Spinal cord (tissue), 10 donors: ENCODE results near the gene TEX29. TPM values are rescaled to one million over a fixed set of nuclear protein-coding genes. Genes with fewer than 3 reads are reported as not detected.

Experiments used
- DNase-seq, 6 donors: peaks; one replicate each; pipeline versions ENCODE4 v3.0.0 to v3.0.0-alpha.2; 2013 to 2015; ENCODE audit warnings: low spot score in 6 of 6, low read depth in 4 of 6
- H3K27ac ChIP-seq: one replicate; pipeline ENCODE4 v1.5.1; 2013; ENCODE audit warnings: low read depth, low read length, control low read depth
- H3K27me3 ChIP-seq: one replicate; pipeline ENCODE4 v1.6.1; 2013; ENCODE audit warnings: low read length; ENCODE audit not compliant: control insufficient read depth, insufficient read depth
- H3K36me3 ChIP-seq: one replicate; pipeline ENCODE4 v1.6.1; 2013; ENCODE audit warnings: low read length; ENCODE audit not compliant: control insufficient read depth, insufficient read depth
- H3K4me1 ChIP-seq: one replicate; pipeline ENCODE4 v1.6.1; 2013; ENCODE audit warnings: low read length; ENCODE audit not compliant: control insufficient read depth, insufficient read depth
- H3K4me3 ChIP-seq: one replicate; pipeline ENCODE4 v1.5.1; 2013; ENCODE audit warnings: low read depth, low read length, control low read depth
- H3K9me3 ChIP-seq: one replicate; pipeline ENCODE4 v1.6.1; 2013; ENCODE audit warnings: low read length; ENCODE audit not compliant: control insufficient read depth, insufficient read depth
- WGBS: methylation state at CpG from one replicate; pipeline ENCODE4 v1.1.5; 2013; ENCODE audit warnings: missing lambda C conversion rate; ENCODE audit not compliant: insufficient coverage; 5-methylcytosine and 5-hydroxymethylcytosine counted together
- polyA plus RNA-seq, 2 donors: library from polyadenylated mRNA; unstranded; fragments of 120-200 nt; gene quantifications; one replicate each; pipeline ENCODE4 v1.2.1, GENCODE V29; 2013; ENCODE audit not compliant: insufficient read length in 2 of 2
- total RNA-seq, 2 donors: library from RNA; depleted of rRNA in 1 of 2; stranded (reverse); fragments of 120-200 nt in 1 of 2; fragments of >200 nt in 1 of 2; gene quantifications; one replicate each; pipeline versions ENCODE4 v1.2.3 to v1.2.4, GENCODE V29; 2013 to 2014
- donor health status: healthy.

Gene TEX29
- total and polyA plus RNA-seq, 4 donors = 0.30 to 0.75 (median 0.61) TPM; not detected in 1

DNA sequence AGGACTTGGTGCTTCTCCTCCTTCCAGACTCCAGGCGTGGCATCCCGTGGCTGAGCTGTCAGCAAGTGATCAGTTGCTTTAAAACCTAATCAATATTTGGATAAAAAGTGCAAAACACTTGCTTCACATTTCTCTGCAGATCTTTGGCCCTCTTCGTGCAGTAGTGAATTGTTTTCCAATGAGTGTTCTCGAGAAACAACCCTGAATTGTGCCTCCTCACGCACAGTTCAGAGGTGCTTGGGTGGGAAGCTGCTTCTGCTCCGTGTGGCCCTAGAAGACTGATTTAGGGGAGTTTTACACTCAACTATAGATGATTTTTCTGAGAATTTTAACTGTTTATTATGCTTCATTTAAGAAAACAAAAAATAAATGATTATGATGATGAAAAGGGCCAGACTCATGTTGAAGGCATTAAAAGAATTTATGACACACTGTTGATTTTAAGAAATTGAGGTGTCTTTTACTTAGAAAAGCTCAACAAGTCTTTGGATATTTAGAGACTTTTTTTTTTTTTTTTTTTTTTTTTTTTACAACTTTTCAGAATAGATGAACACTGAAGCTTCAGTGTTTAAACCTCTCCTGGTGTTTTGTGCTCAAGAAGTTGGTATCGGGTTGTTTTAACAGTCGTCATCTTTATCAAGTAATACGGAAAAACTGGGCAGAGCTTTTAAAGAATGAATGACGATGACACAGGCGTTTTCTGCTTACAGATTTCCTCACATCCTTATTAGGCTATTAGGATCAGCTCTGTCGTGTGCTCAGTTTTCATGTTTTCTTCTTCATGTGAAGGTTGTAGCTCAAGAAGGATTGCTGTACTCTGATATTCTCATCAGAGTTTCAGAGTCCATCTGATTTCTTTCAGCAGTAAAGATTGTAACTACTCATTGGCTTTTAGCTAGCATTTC is 39.5 kb upstream of the TEX29 start:
- DNase-seq = no peak
- Histone ChIP-seq H3K9me3 (no peaks in the 10 kb centered on the region), H3K27ac (peak overlapping the region; percentile 69), H3K4me3 (no peak overlapping the region), H3K4me1 (no peaks in the 10 kb centered on the region), H3K36me3 (peaks cover 52% of the 10 kb centered on the region), H3K27me3 (no peaks in the 10 kb centered on the region)
- no CpG with 5 or more reads among the region's 12 CpGs for WGBS

DNA sequence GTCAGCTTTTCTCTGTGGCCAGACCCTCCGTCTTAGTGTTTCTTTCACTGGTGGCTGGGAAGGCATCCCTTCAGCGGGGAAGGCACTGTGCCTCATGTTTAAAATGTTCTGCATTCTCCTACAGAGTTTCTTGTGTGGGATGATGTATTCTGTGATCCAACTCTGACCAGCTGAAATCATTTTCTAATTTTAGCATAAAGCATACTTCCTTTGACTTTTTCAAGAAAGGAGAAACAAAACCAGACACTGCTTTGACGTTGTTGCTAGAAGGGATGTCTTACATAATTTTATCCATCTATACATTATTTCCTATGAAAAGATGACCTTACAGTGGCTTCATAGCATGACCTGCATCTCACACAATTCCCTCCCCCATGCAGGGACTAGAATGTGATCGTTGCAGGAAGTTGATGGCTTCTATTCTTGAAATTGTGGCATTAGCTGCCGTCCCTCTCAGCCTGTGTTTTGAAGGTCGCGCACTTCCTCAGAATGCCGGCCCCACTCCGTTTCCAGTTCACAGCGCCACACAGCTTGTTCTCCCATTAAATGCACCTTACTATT is 38.6 kb upstream of the TEX29 start:
- H3K4me3 ChIP-seq = no peak overlapping the region
- H3K4me1 ChIP-seq = no peaks in the 10 kb centered on the region
- WGBS = no CpG with 5 or more reads among the region's 10 CpGs
- peak overlapping the region; percentile 69 for H3K27ac ChIP-seq
- peak in 2 of 6 donors; percentile 12 to 15 for DNase-seq
- H3K36me3 ChIP-seq = peaks cover 59% of the 10 kb centered on the region
- no peaks in the 10 kb centered on the region for H3K27me3 ChIP-seq
- H3K9me3 ChIP-seq = no peaks in the 10 kb centered on the region

DNA sequence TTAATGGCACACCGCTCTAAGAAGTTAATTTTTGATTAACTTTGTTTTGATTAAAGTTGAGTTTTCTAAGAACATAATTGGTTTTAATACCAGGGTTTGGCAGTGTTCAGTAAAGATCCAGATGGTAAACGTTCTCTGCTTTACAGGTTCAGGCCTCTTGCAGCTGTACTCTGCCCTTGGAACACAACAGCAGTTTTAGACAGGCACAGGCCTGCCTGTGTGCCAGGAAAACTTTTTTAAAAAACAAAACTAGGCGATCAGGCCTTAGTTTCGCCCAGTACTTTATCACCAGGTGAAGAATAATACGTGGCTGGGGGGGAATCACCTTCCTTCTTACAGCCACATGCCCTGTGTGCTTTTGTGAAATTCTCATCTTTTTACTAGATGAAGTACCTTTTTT is 38.0 kb upstream of the TEX29 start:
- Histone ChIP-seq H3K27ac (peak overlapping the region; percentile 69), H3K36me3 (peaks cover 65% of the 10 kb centered on the region), H3K9me3 (no peaks in the 10 kb centered on the region), H3K4me3 (no peak overlapping the region), H3K27me3 (no peaks in the 10 kb centered on the region), H3K4me1 (no peaks in the 10 kb centered on the region)
- WGBS = 58% methylated on average over 2 of the region's 5 CpGs
- DNase-seq = peak in 1 of 6 donors; percentile 25

DNA sequence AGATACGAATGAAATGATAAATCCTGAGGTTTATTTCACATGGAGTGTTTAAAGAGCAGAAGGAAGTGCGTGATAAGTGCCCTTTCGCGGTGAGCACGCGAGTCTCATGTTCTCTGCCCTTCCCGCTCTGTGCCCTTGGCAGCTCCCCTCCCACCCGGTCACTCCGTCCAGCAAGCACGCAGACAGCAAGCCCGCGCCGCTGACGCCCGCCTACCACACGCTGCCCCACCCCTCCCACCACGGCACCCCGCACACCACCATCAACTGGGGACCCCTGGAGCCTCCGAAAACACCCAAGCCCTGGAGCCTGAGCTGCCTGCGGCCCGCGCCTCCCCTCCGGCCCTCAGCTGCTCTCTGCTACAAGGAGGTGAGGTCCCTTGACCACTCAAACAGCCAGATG is 37.4 kb upstream of the TEX29 start:
- Histone ChIP-seq H3K9me3 (no peaks in the 10 kb centered on the region), H3K27ac (no peak overlapping the region), H3K4me1 (no peaks in the 10 kb centered on the region), H3K27me3 (no peaks in the 10 kb centered on the region), H3K36me3 (peaks cover 69% of the 10 kb centered on the region), H3K4me3 (no peak overlapping the region)
- 93% methylated on average over 23 of the region's 23 CpGs for WGBS
- DNase-seq = no peak

DNA sequence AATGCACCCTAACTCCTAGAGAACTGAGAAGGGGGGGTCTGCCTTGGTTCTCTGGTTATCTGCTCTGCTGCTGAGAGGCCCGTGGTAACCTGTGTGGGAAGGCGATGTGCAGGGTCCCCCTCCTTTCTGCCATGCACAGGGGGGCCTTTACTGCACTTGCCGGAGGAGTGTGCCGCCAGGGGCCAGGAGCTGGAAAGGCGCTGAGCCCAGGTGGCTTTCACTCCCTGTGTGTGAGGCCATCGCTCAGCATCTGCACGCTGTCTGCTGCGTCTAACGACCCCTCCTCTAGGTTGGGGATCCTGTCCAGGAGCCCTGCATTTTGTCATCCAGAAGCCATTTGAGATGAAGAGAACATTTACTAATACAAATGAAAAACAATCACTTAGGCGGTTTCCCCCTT is 37.0 kb upstream of the TEX29 start:
- no peak overlapping the region for H3K4me3 ChIP-seq
- DNase-seq = no peak
- H3K36me3 ChIP-seq = peaks cover 69% of the 10 kb centered on the region
- 84% methylated on average over 5 of the region's 10 CpGs for WGBS
- no peaks in the 10 kb centered on the region for H3K9me3 ChIP-seq
- no peaks in the 10 kb centered on the region for H3K4me1 ChIP-seq
- no peaks in the 10 kb centered on the region for H3K27me3 ChIP-seq
- H3K27ac ChIP-seq = no peak overlapping the region

DNA sequence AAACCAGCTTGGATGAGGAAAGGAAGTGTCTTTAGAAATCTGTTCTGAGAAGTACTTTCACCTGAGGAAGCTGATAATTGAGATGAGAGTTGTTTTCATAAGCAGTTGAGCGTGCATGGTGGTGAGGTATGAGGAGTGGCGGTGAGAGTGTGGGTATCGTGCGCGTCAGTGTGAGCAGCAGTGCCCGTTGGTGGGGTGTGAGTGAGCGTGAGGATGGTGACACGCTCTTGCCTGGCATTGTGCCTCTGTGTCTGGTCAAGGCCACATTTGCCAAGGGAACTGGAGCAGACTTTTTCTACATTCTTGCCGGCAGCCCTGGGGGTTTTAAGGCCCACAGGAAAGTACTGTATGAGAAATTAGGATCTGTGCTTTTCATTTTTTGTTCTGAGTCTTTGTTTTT is 36.5 kb upstream of the TEX29 start:
- WGBS = 90% methylated on average over 9 of the region's 9 CpGs
- Histone ChIP-seq H3K9me3 (no peaks in the 10 kb centered on the region), H3K4me3 (no peak overlapping the region), H3K36me3 (peaks cover 70% of the 10 kb centered on the region), H3K27ac (no peak overlapping the region), H3K27me3 (no peaks in the 10 kb centered on the region), H3K4me1 (no peaks in the 10 kb centered on the region)
- DNase-seq = no peak

DNA sequence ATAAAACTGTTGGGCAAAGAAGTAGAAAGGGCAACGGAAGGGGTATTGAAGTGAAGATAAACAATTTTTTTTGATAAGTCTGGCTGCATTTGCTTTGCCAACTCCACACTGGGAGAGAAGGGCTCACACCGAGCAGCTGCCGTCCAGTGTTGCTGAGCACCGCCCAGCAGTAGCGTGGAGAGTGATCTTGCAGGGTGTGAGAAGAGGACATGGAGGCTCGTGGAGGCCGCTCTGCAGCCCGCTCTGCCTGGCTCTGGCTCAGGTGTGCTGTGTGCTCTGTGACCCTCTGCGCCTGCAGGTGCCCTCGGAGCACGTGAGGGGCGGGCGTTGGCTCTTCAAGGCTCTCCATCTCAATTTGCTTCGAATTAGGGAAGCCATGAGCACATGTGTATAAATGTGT is 35.9 kb upstream of the TEX29 start:
- DNase-seq = no peak
- no peaks in the 10 kb centered on the region for H3K4me1 ChIP-seq
- H3K27ac ChIP-seq = no peak overlapping the region
- no peaks in the 10 kb centered on the region for H3K9me3 ChIP-seq
- peaks cover 68% of the 10 kb centered on the region for H3K36me3 ChIP-seq
- 95% methylated on average over 12 of the region's 14 CpGs for WGBS
- no peaks in the 10 kb centered on the region for H3K27me3 ChIP-seq
- H3K4me3 ChIP-seq = no peak overlapping the region

DNA sequence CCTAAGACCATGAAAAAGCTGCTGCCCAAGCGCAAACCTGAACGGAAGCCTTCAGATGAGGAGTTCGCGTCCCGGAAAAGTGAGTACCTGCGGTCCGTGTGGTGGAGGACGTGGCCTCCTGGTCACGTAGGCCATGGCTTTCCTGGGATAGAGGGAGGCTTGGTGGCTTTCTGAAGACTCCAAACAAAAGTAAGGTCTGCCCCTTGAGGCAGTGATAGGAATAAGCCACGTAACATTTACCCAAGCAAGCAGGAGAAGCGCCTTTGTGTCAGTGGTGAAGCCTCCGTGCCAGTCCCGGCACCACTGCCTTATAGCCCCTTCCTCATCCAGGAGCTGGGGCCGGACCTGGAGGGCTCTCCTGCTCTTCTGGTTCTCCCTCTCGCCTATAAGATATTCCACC is 34.3 kb upstream of the TEX29 start:
- no peaks in the 10 kb centered on the region for H3K27me3 ChIP-seq
- peaks cover 71% of the 10 kb centered on the region for H3K36me3 ChIP-seq
- H3K4me3 ChIP-seq = no peak overlapping the region
- no peak for DNase-seq
- no peaks in the 10 kb centered on the region for H3K4me1 ChIP-seq
- H3K9me3 ChIP-seq = no peaks in the 10 kb centered on the region
- 87% methylated on average over 15 of the region's 15 CpGs for WGBS
- H3K27ac ChIP-seq = no peak overlapping the region

DNA sequence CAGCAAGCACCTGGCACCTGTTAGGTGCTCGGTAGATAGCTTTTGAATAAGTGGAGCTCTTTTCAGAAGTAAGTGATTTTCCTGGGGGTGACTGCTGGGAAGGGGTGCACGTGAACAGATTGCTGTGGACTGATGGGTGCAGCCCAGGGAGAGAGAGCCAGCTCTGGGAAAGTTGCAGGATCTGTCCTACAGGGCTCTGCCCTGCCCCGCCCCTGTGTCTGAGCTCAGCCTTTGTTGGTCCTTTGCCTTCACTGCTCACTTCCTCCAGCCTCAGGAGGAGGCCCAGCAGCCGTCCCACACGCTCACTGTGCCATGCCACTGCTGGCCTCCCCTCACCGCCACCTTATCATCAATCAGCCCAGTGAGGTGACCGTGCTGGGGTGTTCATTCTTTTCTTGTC is 33.7 kb upstream of the TEX29 start:
- Histone ChIP-seq H3K9me3 (no peaks in the 10 kb centered on the region), H3K27ac (no peak overlapping the region), H3K4me3 (no peak overlapping the region), H3K27me3 (no peaks in the 10 kb centered on the region), H3K36me3 (peaks cover 75% of the 10 kb centered on the region), H3K4me1 (no peaks in the 10 kb centered on the region)
- no peak for DNase-seq
- WGBS = 92% methylated on average over 7 of the region's 7 CpGs

DNA sequence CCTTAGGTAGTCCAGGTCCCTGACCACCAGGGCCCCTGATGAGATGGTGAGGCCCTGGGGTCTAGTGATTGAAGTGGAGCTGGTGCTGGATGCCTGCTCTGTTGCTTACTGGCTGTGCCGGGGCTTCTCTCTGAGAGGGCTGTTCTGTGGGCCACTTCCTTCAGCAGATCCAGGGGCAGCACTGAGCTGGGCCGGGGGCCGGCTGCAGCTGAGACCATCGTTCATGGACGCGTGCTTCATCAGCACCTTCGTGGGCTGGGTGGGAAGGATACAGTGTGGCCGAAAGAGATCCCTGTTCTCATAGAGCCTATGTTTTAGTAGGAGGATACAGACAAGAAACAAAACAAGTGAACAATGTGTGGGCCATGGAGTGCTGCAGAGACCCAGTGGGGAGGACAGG is 33.2 kb upstream of the TEX29 start:
- H3K36me3 ChIP-seq = peaks cover 74% of the 10 kb centered on the region
- 91% methylated on average over 8 of the region's 8 CpGs for WGBS
- H3K27ac ChIP-seq = no peak overlapping the region
- no peaks in the 10 kb centered on the region for H3K4me1 ChIP-seq
- H3K27me3 ChIP-seq = no peaks in the 10 kb centered on the region
- H3K4me3 ChIP-seq = no peak overlapping the region
- DNase-seq = no peak
- no peaks in the 10 kb centered on the region for H3K9me3 ChIP-seq
